GM12878 (cell line): ENCODE measurements around the gene RETN. TPM values are rescaled to one million over a fixed set of nuclear protein-coding genes. Genes with fewer than 3 reads are reported as not detected.

ENCODE experiments used
- FOXK2 ChIP-seq: fragments of 450-650 bp; IDR thresholded peaks from 2 replicates; pipeline ENCODE4 v1.6.1; 2017; ENCODE audit warnings: mild to moderate bottlenecking, moderate library complexity
- GATAD2B ChIP-seq: fragments of 450-650 bp; conservative IDR thresholded peaks from 2 replicates; pipeline ENCODE4 v1.6.1; 2017; ENCODE audit warnings: low read depth, mild to moderate bottlenecking, moderate library complexity
- MTA3 ChIP-seq: IDR thresholded peaks from 2 replicates; pipeline ENCODE4 v1.6.1; 2012; ENCODE audit warnings: low read length, inconsistent platforms, borderline replicate concordance
- NR2C2 ChIP-seq: IDR thresholded peaks from 2 replicates; pipeline ENCODE4 v1.6.1; 2011; ENCODE audit warnings: borderline replicate concordance, low read depth; ENCODE audit not compliant: control insufficient read depth, insufficient read length
- NRF1 ChIP-seq: conservative IDR thresholded peaks from 2 replicates; pipeline ENCODE4 v1.6.1; 2011; ENCODE audit warnings: mild to moderate bottlenecking, low read depth, low read length, improper control_type of control experiment
- POLR2AphosphoS2 ChIP-seq: IDR thresholded peaks from 2 replicates; pipeline ENCODE4 v1.6.1; 2011; ENCODE audit warnings: low read depth, mild to moderate bottlenecking, low read length, improper control_type of control experiment, moderate library complexity
- RBBP5 ChIP-seq: fragments of 200-600 bp; sonication (generic); conservative IDR thresholded peaks from 2 replicates; pipeline ENCODE4 v1.6.1; 2016
- TAF1 ChIP-seq: IDR thresholded peaks from 2 replicates; pipeline ENCODE4 v1.6.1; 2011; ENCODE audit warnings: mild to moderate bottlenecking, low read depth, low read length, borderline replicate concordance
- TCF3 ChIP-seq: IDR thresholded peaks from 2 replicates; pipeline ENCODE4 v1.6.1; 2012; ENCODE audit warnings: low read depth, mild to moderate bottlenecking, low read length, borderline replicate concordance; ENCODE audit not compliant: insufficient read depth
- ZBTB40 ChIP-seq: fragments of 450-650 bp; IDR thresholded peaks from 2 replicates; pipeline ENCODE4 v1.6.1; 2016; ENCODE audit warnings: mild to moderate bottlenecking, moderate library complexity, borderline replicate concordance
- ZZZ3 ChIP-seq: IDR thresholded peaks from 2 replicates; pipeline ENCODE4 v1.6.1; 2011; ENCODE audit warnings: low read depth; ENCODE audit not compliant: control insufficient read depth, insufficient read length
- polyA plus RNA-seq, 11 experiments: library from polyadenylated mRNA; depleted of rRNA in 4 of 11; unstranded in 6 of 11; stranded (reverse) in 5 of 11; fragments of >200 nt; fragmentation: Nextera tagmentation in 4 of 11; fragmentation: Illumina TruSeq in 1 of 11; extraction: Ambion mirVana in 4 of 11; extraction: Trizol in 1 of 11; gene quantifications; 1 replicate in 1 of 11; 2 replicates in 10 of 11; pipeline versions ENCODE4 v1.2.1 to v1.2.3, GENCODE V29; 2011 to 2016; ENCODE audit warnings: inconsistent platforms in 2 of 11, missing spikeins in 2 of 11, low read depth in 1 of 11
- total RNA-seq, 4 experiments: library from RNA; depleted of rRNA in 3 of 4; stranded (reverse); fragments of >200 nt in 3 of 4; fragmentation: Illumina TruSeq in 1 of 4; extraction: Trizol in 1 of 4; gene quantifications; 2 replicates each; pipeline versions ENCODE4 v1.2.1 to v1.2.3, GENCODE V29; 2013 to 2021

RETN gene
- total and polyA plus RNA-seq, 10 of the 15 experiments (the other 5 are each of a cell fraction or from before 2014, with no cell fraction given) = 0.26 TPM; not detected in 9

GRCh38 chr19:7699417-7700401 lies 30.9 kb downstream of the RETN start (continued):
- TF ChIP-seq TCF3 (peak; percentile 62; the same call in 1 of the 2 replicates), NRF1 (no peak), GATAD2B (peak; percentile 60; the same call in 1 of the 2 replicates), POLR2AphosphoS2 (no peak), FOXK2 (no peak), NR2C2 (no peak), TAF1 (peak; percentile 16; the same call in 1 of the 2 replicates), RBBP5 (no peak), ZBTB40 (no peak), MTA3 (0 out of 2 replicates have a peak, but pooled peaks have one; percentile 22), ZZZ3 (no peak)
